ENCODE results near the gene RNF5. TPM values are rescaled to one million over a fixed set of nuclear protein-coding genes. Genes with fewer than 3 reads are reported as not detected.
"Not testable (repeated sequence)": the region's sequence is repeated elsewhere in the genome, so short reads cannot be mapped to it uniquely, and the experiment has no call there.

The RNF5 gene
- total RNA-seq, 1 donor from 2014 or later, result 53.1 TPM

DNA sequence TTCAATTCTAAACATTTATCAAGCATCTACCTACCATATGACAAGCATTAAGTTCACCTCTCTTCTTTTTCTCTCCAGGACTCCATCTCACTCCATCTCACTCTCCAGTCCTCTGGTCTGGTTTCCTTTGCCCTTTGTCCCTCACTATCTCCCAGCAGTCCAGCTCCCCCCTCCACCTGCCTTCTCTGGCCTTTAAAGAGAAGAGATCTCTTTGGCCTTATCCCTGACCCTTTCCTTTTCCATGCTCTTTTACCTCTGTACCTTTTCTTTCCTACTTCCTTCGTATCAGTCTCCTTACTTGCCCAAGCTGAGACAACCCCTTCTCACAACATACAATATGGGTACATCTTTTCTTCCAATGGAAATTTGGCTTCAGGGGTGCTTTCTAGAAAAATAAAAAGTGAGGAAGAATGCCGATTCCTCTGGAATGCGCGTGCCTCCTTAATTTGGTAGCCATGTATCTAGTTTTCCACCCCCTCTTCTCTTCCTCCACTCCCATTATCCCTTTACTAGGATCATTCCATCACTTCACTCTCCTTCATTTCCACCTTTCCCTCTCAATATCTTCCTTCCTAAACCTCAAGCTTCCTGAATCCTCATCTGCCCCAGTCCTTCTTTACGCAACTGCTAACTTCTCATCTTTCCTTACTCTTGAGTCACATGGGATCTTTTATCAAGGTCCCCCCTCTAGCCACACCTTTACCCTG, 1.6 kb upstream of the RNF5 start:
- no peak for DNase-seq

GRCh38 chr6:32177183-32177787, 920 bp upstream of the RNF5 start:
- peak; percentile 79 for DNase-seq

DNA sequence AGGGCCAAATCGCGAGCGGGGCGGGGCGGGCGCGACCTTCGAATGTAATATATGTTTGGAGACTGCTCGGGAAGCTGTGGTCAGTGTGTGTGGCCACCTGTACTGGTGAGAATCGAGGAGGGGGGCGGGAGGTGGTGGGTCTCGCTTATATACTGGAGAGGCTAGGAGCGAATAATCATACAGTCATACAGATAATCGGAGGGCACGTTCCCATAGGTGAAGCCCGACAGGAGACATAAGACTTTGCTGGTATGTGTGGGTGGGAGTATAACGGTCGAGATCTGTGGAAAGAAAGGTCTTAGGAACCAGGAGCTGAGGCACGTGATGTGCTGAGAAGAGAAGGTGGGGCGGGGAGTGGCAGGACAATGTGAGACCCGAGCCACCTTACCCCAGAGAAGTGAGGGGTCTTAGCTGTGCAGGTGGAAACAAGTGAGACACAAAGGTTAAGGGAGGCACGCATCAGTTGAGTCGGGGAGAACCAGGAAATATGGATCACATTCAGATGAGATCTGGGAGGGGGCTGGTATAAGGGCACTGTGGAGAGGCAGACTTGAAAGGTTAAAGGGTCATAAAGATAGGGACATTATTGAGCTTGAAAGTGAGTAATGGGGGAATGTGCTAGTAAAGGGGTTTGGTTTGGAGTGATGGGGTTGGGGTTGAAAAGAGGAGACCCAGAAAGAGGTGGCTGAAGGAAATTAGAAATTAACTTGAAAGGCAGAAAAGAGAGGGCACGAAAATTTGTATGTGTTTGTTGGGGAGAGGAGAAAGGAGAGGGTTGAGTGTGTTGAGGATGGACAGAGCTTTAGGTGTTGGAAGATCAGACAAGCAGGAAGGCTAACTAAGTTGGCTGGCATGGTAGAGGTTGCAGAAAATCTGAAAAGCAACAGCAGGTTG, 589 bp downstream of the RNF5 start:
- peak; percentile 41 for DNase-seq

- no peak for DNase-seq
Measured at GRCh38 chr6:32179766-32180405, 1.7 kb downstream of the RNF5 start.

GRCh38 chr6:32181148-32181702, 3.0 kb downstream of the RNF5 start:
- no peak for DNase-seq

DNA sequence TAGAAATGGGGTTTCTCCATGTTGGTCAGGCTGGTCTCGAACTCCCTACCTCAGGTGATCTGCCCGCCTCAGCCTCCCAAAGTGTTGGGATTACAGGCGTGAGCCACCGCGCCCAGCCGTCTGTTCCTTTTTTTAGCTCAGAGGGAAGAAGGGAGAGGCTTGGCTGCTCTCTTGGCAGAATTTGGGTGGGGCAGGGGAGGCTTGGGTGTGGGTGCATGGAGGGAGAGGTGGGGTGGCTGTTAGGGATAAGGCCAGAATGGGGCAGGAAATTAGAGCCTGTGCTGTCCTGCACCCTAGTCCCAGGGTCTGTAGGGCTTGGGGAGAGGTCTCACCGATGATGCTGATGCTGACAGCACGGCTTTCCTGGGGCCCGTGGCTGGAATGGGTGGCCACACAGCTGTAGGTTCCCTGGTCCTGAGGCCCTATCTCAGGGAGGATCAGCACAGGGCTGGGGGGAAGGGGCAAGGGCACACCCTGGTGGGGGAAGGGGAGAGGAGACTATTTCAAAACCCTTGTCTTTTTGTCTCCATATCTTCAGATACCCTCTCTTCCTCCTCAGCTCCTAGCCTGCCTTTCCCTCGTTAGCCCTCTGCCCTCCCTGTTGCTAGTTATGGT, 3.8 kb downstream of the RNF5 start:
- no peak for DNase-seq

GRCh38 chr6:32182555-32182981, 4.4 kb downstream of the RNF5 start:
- no peak for DNase-seq

DNA sequence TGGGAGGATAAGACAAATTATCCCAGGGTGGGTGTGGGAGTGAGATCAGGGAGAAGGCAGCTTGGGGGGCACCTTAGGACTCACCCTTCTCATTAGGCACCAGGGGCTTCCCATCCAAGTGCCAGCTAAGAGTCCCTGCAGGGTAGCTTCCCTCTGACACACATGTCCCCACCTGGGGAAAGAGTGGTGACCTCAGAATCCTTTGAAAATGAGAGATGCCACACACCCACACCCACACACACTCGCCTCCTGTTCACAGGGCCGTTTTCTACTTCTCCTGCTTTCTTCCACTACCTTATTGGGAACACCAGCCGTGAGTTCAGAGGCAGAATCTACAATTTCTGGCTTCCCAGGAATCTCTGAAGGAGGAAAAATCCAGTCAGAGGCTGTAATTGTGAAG, 4.8 kb downstream of the RNF5 start:
- DNase-seq, result no peak

- no peak for DNase-seq
Measured at GRCh38 chr6:32183483-32184083, 5.4 kb downstream of the RNF5 start.

- no peak for DNase-seq
Measured at GRCh38 chr6:32184084-32184640, 6.0 kb downstream of the RNF5 start, which contains the start of gene AGER. AGER (minus strand) TSS chr6:32184253; CDS start chr6:32184222, 31 bp downstream.

DNA sequence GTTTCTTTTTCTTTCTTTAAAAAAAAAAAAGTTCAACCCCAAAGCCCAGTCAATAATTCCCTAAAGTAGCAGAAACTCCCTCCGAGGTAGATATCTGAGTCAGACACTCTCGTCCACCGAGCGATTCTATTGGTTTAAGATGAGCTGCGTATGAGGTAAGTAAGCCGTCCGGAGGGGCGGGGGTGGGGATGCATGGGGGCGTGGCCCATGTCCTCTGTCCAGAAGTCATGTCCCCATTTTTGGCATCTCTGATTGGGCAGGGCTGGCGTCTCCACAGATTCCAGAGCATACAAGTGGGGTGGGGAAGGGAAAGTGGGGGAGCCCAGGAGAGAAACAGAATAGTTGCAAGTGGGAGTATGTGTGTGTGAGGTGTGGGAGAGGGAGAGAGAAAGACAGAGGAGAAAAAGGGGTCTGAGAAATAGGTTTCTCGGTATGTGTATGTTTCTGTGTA, 7.5 kb downstream of the RNF5 start:
- DNase-seq, result peak; percentile 88

DNA sequence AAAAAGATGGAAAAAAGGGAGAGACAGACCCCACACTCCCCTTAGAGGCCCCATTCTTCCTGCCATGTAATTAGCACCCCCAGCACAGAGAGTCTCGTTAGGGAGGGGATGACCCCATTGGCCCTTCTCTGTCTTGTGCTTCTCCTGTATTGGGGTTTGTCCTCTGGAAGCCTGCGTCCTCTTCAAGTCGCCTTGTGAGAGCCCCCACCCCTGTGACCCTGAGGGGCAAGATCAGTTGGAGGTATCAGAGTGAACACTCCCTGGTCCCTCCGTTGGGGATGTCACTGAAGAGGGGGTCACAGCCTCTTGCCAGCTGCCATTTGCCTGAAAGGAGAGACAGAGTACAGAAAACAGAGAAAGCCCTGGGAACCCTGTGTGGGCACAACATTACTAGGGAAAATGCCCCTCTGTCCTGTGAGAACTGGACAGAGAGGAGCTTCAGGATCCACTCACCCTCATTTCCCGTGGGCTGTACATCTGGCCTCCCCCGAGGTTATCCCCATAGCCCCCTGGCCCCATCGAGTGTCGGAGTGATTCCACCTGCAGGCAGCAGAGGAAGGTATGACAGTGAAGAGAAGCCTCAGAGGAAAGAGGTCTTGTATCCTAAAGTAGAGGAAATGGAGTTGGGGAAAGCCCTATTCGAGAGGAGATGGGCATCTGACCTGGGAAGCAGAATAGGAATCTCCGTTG, 8.1 kb downstream of the RNF5 start:
- not testable (repeated sequence) for DNase-seq

- peak; percentile 76 for DNase-seq
Measured at GRCh38 chr6:32187009-32187709, 9.0 kb downstream of the RNF5 start.

DNA sequence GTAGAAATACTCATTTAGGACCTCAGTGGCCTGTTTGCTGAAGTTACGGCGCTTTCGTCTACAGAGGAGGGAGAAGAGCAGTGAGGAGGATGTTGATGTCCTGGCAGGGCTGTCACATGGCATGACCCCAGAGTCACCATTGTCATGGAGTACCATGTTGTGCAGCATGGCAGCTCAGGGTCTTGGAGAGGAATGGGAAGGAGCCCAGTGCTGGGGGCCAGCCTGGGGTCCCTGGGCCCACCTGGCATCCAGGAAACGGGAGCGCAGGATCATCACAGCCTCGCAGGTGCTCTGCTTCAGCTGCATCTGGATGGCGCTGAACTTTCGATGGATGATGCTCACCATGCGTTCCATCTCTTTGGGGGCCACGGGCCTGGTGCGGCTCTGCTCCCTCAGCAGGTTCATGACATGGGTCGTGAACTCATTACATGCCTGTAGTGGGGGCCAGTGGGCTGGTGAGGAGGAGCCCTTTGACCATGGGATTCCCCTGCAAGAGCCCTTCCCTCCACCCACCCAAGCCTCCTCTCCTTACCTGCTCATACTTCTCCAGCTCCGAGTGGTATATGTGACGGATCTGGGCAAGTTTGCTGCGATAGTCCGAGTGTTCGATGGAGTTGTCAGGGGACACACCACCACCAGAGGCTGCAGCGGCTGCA, 9.6 kb downstream of the RNF5 start:
- not testable (repeated sequence) for DNase-seq

- DNase-seq, result peak; percentile 50
Measured at GRCh38 chr6:32188381-32189068, 10.3 kb downstream of the RNF5 start.

DNA sequence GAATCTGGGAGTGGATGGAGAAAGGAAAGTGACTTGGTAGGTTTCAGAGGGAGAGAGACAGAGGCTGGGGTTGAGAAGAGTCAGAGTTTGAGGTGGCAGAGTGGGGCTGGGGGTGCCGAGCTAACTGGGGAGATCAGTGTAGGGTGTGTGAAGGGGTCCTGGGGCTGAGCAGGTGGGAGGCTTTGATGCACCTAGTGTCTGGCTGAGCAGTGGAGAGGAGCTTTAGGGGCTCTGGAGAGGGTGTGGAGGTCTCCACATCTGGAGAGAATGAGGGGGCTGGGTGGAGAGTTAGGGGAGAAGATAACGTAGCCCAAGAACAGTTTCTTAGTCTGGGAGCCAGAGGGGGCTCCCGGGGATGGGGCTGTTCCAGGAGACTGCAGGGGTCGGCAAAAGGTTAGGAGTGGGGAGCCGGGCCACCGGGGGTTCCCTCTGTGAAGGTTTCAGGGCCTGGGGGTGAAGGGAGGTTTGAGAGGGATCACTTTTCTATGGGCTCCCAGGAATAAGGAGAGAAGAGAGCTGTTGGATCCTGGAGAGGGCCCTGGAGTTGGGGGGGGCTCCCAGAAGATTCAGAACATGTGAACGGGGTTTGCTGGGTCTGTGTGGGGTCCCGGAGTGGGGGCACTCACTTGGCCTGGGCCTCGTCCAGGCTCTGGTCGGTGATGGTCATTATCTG, 11.0 kb downstream of the RNF5 start:
- DNase-seq, result no peak

DNA sequence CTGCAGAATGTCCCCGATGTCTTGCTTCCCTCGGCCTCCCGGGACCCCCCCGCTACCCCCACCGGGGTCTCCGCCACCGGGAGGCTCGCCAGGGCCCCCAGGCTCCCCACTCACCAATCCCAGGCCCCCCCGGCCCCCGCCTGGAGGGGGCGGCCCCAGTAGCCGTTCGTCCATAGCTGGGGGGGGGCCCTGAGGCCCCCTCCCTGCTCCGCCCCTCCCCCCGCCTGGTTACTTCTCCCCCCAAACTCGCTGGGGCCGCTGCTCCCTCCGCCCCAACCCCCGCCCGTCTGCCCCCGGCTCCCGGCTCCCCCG, 11.5 kb downstream of the RNF5 start:
- DNase-seq, result no peak

All from dermis blood vessel endothelial cell (primary cell).